HG03457 (cell line): Measurements from ENCODE around the gene SF3B2.
"Not testable (repeated sequence)": the region's sequence is repeated elsewhere in the genome, so short reads cannot be mapped to it uniquely, and the experiment has no call there.

ENCODE experiments used
- ATAC-seq: cut with Tn5 transposase; IDR thresholded peaks from one replicate; pipeline ENCODE4 v1.9.1; 2021; ENCODE audit warnings: moderate number of reproducible peaks; ENCODE audit not compliant: unreplicated experiment

Gene SF3B2

DNA sequence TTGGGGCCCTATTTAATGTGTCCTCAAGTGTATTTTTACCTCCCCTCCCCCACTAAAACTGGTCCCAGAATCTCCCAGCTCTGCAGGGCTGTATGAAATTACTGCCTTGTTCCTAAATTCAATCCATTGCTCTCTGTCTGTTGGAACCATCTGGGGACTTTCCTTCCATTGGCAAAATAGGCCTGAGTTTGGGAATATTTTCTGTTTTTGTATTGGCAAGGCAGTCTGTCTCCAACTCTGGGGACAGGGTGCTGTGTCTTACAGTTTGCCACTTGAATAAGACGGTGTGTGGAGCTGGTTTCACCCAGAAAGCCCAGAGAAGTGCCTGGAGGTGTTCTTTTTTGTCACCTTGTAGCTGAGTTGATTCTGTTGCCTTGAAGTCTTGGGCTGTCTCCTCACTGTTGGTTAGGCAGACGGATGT is 19.2 kb downstream of the SF3B2 start:
- ATAC-seq, result no peak

DNA sequence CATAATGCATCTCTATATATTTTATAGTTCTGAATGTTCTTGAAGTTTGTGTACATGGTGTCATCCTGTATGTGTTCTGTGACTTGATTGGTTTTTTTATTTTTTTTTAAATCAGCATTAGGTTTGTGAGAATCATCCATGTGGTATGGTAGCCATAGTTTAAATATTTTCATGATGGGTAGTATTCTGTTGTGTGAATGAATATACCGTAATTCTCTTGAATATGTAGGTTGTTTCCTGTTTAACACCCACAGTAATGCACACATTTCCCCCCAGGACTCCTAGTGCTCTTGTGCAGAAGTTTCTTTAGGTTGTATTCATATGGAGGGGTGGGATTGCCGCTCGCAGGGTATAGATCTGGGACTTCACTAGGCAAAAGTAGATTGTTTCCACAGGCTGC is 19.9 kb downstream of the SF3B2 start:
- no peak for ATAC-seq

DNA sequence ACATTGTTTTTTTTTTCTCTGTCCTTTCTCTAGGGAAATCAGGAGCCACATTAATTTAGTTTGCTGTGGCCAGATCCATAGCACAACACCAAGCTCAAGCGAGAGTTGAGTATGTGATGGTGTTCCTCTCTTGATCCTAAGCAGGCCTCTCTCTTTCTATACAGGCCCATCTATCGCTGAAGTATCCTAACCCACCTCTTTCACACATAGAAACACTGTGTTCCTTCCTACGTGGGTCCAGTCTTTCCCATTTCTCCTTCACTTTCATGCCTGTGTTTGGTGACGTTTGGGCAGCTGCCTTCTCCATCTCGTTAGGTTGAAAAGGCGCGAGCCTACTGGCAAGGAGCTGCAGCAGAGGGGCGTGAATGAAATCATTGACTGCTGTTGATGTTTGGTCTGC is 20.4 kb downstream of the SF3B2 start:
- ATAC-seq, result no peak

DNA sequence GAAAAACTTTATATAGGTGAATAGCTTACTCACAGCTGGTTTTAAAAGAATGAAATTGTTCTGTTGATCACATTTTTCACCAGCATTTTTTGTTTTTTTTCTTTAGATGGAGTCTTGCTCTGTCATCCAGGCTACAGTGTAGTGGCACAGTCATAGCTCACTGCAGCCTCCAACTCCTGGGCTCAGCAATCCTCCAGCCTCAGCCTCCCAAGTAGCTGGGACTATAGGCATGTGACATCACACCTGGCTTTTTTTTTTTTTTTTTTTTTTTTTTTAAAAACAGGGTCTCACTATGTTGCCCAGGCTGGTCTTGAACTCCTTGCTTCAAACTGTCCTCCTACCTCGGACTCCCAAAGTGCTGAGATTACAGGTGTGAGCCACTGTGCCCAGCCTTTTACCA is 21.5 kb downstream of the SF3B2 start:
- no peak for ATAC-seq

DNA sequence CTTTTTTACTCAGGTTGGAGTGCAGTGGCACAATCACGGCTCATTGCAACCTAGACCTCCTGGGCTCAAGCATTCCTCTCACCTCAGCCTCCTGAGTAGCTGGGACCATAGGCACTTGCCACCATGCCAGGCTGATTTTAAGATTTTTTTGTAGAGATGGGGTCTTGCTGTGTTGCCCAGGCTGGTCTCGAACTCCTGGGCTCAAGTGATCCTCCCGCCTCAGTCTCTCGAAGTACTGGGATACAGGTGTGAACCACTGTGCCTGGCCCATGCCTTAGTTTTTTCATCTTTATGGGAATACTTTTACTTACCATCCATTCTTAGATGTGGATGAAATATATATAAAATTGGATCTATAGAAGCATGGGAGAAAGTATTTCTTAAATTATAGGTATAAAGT is 23.1 kb downstream of the SF3B2 start:
- no peak for ATAC-seq

DNA sequence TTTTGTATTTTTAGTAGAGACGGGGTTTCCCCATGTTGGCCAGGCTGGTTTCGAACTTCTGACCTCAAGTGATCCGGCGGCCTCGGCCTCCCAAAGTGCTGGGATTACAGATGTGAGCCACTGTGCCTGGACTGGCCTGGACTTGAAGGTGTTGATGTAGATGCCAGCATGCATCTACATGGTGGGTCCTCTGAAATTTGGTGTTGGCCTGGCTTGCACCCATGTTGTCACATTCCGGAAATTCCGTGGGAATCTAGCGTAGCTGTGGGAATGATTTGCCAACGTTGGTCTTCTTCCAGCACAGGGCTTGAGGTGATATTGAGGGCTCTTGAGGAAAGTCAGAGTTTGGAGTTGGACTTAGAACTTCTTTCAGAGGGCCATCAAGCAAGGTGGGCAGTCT is 24.4 kb downstream of the SF3B2 start:
- ATAC-seq, result no peak

DNA sequence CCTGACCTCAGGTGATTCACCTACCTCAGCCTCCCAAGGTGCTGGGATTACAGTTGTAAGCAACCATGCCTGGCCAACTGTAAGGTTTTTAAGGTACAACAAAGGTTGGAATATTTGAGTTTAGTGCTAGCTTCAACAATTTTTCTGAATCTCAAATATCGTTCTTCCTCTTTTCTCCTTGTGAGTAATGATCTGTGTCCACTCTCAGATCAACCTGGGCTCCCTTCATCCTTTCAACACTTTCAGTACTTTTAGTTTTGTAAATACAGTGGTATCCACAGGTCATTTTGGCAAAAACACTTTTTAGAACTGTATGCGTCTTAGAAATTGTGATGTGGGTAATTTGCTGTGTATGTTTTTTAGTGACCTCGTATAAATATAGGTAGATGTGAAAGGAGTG is 25.8 kb downstream of the SF3B2 start:
- no peak for ATAC-seq

DNA sequence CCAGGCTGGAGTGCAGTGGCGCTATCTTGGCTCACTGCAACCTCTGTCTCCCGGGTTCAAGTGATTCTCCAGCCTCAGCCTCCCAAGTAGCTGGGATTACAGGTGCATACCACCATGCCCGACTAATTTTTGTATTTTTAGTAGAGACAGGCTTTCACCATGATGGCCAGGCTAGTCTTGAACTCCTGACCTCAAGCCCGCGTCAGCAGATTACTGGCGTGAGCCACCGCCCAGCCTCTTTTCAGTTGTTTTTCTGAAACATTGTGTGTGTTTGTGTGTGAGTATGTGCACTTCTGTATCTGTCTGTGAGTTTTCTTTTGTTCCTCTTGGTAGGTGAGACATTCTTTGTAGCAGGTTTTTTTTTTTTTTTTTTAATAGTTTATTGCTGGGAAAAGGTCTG is 26.8 kb downstream of the SF3B2 start:
- ATAC-seq, result not testable (repeated sequence)

DNA sequence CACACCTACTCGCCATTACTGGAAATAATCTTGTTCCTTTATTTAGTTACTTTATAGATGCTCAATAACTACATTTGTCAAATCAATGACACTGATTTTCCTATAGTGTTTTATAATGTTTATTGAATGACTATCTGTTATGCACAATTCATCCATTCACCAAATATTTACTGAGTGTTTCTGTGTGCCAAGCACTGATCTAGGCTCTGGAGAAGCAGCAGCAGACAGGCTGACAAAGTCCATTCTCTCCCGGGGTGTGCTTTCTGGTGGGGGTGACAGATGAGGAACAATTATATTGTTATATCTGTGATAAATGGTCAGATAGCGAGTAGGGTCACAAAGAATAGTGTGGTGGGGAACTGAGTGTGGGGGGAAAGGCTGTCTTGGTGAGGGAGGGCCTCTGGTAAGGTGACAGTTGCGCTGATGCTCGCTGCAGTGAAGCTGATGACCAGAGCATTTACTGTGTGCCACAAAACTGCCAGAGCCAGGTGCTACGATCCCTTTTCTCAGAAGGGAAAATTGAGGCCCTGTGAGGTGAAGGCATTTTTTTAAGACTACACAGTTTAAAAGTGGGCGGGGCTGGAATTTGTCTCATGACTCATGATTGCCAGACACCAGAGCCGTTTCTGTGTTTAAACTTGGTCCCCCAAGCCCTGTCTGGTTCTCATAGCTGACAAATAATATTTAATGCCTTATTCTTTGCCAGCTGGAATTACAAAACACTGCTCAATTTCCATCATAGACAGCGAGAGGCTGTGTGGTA is 28.1 kb downstream of the SF3B2 start:
- ATAC-seq, result no peak

DNA sequence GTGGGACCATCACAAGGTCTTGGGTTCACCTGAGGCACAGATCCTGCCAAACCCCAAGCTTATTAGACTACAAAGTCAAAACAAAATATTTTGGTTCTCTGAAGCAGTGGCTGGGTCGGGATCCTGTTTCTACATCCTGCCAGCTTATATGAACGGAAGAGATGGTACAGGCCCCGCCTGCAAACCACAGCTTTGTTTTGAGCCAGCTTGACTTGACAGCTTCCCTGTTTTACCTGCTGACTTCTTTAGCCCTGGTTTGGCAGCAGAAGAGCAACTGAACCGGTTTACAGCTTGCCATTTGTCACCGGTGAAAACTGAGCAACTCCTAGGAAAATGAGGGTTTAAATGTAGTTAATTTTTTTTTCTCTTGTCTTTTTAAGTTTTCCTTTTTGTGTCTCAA is 29.3 kb downstream of the SF3B2 start:
- no peak for ATAC-seq

DNA sequence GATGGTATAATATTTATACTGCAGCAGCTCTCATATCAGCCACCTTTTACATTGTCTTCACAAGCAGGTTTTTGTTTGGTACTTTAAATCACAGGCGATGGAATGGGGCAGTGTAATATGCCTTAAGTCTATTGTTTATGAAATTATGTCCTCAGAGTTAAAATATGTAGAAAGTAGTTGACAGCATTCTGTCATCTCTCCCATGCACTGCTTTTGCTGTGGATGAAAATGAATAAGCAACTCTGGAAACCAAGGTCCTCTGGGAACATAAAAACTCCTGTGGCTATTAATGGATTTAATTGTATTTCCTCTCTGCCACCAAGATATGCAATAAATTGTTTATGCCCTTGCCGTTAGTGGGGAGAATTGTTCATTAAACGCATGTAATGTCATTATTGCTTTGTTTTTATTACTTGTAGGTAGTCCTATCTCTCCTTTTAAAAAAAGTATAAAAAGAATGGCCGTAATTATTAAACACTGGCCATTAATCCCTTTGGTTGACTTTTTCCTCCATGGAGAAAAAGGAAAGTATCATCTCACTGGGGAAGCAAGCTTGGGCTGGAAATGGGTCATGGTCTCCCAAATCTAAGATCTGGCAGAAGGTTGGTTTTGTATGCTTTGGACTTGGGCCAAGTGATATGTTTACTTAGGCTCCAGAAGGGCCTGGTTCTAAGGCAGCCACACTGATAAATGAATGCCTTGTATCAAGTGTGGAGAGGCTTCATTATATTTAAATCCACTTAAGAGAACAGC is 31.0 kb downstream of the SF3B2 start:
- no peak for ATAC-seq

DNA sequence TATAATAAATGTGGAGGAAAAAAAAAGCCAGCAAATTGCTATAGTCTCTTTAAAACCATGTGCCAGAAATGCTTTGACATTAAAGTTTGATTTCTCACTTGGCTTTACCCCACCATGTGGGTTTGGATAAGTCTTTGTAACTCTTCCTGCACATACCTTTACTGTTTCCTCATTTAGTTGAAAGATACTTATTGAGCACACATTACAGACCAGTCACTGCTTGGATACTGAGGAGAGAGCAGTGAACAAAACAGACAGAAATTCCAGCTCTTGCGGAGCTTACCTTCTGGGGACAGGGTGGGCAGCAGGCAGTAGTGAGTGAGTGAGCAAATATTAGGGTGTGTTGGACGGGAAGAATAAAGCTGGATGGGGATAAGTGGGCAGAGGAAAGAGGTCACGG is 31.6 kb downstream of the SF3B2 start:
- no peak for ATAC-seq

DNA sequence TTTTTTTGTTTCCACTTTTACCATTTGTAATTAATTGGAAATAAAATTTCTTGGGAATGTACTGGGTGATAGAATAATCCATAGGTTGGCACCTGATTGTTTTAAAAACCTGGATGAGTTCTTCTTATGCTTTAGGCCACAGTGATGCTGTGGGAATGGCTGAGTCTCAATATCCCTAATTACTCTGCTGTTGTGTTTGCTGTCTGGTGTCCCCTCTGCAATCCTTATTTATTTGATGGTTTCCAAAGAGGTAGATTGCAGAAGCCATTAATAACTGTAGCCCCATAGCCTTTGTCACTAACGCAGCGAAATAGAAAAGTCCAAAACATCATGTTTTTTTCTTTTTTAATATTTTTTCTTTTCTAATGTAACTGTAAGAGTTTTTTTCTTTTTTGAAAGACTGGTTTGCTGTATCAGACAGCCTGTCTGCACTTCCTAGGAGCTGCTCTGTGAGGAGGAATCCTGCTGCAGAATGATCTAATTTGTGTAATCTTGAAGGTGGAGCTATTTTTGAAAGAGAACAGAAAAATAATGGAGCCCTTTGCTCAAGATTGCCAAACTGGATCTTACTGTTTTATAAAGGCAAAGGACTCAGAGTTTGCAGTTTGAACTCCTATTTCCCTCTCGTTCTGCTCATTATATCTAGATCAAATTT is 32.8 kb downstream of the SF3B2 start:
- ATAC-seq, result no peak

DNA sequence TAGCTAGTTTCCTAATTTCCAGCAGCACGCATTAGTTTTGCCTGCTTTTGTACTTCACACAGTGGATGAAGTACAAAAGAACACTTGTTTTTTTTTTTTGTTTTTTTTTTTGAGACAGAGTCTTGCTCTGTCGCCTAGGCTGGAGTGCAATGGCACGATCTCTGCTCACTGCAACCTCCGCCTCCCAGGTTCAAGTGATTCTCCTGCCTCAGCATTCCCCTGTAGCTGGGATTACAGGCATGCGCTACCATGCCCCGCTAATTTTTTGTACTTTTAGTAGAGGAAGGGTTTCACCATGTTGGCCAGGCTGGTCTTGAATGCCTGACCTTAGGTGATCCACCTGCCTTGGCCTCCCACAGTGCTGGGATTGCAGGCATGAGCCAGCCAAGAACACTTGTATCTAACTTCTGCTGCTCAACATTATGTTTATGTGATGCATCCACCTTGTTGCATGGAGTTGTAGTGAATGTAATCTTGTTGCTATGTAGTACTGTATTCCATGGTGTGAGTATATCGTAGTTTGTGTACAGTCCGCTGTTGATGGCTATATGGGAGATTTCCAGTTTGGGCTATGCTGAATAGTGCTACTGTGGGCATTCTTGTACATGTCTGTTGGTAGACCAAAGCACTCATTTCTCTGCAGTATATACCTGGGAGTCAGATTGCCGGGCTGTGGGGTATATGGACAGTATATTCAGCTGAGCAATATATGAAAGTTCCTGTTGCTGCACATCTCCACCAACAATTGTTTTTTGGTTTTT is 35.2 kb downstream of the SF3B2 start:
- no peak for ATAC-seq

DNA sequence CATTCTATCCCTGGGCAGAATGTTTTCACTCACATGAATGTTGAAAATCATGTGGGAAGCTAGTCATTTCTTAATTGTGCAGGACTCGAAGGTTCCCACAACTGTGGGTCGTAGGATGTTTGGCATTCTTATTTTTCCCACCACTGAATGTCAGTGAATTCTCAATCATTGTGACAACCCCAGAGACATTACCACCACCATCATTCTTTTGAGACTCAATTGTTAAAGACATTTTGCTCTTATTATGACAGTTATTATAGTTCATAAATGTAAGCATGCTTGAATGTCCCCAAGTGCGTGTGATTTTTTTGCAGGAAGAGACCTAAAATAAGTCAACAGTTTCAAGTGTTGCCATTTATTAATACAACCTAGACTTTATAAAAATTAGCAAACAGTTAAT is 36.9 kb downstream of the SF3B2 start:
- no peak for ATAC-seq

DNA sequence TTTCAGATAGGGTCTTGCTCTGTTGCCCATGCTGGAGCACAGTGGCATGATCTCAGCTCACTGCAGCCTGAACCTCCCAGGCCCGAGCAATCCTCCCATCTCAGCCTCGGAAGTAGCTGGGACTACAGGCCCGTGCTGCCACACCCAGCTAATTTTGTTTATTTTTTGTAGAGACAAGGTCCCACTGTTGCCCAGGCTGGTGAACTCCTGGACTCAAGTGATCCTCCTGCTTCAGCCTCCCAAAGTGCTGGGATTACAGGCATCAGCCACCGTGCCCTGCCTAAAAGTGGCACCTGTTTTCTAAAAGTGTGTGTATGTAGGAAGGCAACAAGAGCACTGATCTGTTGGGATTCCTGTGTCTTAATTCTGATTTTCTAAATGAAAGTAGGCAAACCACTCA is 38.1 kb downstream of the SF3B2 start:
- ATAC-seq, result no peak

DNA sequence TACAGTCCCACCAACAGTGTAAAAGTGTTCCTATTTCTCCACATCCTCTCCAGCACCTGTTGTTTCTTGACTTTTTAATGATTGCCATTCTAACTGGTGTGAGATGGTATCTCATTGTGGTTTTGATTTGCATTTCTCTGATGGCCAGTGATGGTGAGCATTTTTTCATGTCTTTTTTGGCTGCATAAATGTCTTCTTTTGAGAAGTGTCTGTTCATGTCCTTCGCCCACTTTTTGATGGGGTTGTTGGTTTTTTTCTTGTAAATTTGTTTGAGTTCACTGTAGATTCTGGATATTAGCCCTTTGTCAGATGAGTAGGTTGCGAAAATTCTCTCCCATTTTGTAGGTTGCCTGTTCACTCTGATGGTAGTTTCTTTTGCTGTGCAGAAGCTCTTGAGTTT is 40.0 kb downstream of the SF3B2 start:
- ATAC-seq, result not testable (repeated sequence)

DNA sequence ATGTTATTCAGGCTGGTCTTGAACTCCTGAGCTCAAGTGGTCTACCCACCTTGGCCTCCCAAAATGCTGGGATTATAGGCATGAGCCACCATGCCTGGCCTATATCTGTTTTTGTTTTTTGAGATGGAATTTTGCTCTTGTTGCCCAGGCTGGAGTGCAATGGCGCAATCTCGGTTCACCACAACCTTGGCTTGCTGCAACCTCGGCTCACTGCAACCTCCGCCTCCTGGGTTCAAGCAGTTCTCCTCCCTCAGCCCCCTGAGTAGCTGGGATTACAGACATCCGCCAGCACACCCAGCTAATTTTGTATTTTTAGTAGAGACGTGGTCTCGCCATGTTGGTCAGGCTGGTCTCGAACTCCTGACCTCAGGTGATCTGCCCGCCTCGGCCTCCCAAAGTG is 47.6 kb downstream of the SF3B2 start:
- not testable (repeated sequence) for ATAC-seq

DNA sequence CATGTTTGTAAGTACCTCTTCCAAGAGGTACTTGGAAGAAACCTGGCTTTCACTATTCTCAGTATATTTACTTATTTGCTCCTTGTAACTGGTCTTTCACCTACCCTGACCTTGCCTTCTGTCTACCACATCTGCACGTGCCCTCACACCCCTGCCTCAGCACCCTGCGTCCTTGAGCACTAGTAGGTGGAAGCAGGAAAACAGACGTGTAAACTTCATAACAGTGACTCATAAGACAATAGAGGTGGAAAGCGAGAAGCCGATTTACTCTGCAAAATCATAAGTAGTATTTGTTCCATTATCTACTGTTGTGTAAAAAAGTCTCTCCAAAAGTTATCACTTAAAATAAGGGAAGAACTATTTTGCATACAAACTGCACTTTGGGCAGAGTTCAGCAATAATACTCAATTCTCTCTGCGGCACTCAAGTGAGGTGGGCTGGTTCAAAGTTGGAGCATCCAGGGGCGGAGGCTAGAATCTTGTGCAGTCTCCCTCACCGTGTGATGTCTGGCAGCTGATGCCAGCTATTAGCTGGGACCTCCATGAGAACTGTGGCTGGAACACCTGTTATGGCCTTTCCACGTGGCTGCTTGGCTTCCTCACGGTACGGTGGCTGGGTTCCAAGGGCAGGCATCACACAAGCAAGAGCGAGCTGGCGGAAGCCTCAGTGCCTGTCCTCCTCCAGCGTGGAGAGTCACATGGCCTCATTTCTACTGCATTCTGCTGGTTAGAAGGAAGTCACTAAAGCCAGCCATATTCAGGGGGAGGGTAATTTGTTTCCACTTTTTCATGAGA is 48.3 kb downstream of the SF3B2 start:
- peak; percentile 54 for ATAC-seq

DNA sequence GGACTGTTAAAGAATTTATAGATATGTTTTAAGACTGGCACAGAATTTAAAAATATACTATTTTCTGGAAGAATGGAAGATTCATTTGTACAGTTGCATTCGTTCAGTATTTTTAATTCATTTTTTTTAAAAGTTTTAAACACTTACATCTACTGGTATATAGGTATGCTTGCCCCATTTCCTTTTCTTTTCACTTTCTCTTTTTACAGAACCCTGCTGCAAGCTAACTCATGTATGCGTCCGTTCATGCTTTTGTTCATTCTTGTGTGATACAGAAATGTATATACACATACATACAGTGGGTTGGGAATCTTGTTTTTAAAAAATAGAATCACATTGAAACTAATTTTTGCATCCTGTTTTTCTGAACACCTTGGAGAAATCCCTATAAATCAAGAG is 48.9 kb downstream of the SF3B2 start:
- ATAC-seq, result no peak
